ENCODE measurements around the gene NT5DC1. TPM values are rescaled to one million over a fixed set of nuclear protein-coding genes. Genes with fewer than 3 reads are reported as not detected.
A peak's percentile ranks its signal among the peaks of the same experiment; 100 is the strongest.

The NT5DC1 gene
- total and polyA plus RNA-seq, 10 of the 15 experiments (the other 5 are each of a cell fraction or from before 2014, with no cell fraction given): 40.8 to 140 (median 66.8) TPM

DNA sequence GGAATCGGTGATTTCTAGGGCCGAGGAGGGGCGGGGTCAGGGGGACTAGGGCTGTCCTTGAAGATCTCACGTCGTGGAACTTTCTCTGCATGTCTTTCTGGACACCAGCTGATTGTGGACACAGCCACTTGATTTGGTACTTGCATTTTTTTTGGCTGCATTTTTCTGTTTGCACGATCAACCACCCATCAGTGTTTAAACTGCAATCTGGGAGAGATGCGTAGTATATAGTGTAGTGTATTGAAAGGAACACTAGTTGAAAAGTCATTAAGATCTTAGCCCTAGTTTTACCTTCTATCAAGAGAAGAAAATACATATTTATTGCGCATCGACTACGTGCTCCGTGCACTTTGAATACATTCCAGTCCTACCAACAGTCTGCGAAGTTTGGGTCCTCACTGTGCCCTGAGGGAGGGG is 657 bp downstream of the NT5DC1 start (continued):
- TF ChIP-seq, protein P1, sequence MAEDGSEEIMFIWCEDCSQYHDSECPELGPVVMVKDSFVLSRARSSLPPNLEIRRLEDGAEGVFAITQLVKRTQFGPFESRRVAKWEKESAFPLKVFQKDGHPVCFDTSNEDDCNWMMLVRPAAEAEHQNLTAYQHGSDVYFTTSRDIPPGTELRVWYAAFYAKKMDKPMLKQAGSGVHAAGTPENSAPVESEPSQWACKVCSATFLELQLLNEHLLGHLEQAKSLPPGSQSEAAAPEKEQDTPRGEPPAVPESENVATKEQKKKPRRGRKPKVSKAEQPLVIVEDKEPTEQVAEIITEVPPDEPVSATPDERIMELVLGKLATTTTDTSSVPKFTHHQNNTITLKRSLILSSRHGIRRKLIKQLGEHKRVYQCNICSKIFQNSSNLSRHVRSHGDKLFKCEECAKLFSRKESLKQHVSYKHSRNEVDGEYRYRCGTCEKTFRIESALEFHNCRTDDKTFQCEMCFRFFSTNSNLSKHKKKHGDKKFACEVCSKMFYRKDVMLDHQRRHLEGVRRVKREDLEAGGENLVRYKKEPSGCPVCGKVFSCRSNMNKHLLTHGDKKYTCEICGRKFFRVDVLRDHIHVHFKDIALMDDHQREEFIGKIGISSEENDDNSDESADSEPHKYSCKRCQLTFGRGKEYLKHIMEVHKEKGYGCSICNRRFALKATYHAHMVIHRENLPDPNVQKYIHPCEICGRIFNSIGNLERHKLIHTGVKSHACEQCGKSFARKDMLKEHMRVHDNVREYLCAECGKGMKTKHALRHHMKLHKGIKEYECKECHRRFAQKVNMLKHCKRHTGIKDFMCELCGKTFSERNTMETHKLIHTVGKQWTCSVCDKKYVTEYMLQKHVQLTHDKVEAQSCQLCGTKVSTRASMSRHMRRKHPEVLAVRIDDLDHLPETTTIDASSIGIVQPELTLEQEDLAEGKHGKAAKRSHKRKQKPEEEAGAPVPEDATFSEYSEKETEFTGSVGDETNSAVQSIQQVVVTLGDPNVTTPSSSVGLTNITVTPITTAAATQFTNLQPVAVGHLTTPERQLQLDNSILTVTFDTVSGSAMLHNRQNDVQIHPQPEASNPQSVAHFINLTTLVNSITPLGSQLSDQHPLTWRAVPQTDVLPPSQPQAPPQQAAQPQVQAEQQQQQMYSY (CRISPR knock-in tag; IDR thresholded peaks at IDR 0.05): no peak
- TF ChIP-seq, protein P2, sequence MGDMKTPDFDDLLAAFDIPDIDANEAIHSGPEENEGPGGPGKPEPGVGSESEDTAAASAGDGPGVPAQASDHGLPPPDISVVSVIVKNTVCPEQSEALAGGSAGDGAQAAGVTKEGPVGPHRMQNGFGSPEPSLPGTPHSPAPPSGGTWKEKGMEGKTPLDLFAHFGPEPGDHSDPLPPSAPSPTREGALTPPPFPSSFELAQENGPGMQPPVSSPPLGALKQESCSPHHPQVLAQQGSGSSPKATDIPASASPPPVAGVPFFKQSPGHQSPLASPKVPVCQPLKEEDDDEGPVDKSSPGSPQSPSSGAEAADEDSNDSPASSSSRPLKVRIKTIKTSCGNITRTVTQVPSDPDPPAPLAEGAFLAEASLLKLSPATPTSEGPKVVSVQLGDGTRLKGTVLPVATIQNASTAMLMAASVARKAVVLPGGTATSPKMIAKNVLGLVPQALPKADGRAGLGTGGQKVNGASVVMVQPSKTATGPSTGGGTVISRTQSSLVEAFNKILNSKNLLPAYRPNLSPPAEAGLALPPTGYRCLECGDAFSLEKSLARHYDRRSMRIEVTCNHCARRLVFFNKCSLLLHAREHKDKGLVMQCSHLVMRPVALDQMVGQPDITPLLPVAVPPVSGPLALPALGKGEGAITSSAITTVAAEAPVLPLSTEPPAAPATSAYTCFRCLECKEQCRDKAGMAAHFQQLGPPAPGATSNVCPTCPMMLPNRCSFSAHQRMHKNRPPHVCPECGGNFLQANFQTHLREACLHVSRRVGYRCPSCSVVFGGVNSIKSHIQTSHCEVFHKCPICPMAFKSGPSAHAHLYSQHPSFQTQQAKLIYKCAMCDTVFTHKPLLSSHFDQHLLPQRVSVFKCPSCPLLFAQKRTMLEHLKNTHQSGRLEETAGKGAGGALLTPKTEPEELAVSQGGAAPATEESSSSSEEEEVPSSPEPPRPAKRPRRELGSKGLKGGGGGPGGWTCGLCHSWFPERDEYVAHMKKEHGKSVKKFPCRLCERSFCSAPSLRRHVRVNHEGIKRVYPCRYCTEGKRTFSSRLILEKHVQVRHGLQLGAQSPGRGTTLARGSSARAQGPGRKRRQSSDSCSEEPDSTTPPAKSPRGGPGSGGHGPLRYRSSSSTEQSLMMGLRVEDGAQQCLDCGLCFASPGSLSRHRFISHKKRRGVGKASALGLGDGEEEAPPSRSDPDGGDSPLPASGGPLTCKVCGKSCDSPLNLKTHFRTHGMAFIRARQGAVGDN (IDR thresholded peaks at IDR 0.05): no peak
- TF ChIP-seq, protein P3, sequence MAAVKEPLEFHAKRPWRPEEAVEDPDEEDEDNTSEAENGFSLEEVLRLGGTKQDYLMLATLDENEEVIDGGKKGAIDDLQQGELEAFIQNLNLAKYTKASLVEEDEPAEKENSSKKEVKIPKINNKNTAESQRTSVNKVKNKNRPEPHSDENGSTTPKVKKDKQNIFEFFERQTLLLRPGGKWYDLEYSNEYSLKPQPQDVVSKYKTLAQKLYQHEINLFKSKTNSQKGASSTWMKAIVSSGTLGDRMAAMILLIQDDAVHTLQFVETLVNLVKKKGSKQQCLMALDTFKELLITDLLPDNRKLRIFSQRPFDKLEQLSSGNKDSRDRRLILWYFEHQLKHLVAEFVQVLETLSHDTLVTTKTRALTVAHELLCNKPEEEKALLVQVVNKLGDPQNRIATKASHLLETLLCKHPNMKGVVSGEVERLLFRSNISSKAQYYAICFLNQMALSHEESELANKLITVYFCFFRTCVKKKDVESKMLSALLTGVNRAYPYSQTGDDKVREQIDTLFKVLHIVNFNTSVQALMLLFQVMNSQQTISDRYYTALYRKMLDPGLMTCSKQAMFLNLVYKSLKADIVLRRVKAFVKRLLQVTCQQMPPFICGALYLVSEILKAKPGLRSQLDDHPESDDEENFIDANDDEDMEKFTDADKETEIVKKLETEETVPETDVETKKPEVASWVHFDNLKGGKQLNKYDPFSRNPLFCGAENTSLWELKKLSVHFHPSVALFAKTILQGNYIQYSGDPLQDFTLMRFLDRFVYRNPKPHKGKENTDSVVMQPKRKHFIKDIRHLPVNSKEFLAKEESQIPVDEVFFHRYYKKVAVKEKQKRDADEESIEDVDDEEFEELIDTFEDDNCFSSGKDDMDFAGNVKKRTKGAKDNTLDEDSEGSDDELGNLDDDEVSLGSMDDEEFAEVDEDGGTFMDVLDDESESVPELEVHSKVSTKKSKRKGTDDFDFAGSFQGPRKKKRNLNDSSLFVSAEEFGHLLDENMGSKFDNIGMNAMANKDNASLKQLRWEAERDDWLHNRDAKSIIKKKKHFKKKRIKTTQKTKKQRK (IDR thresholded peaks at IDR 0.05; ENCODE audit: low read depth, low read length): no peak
- TF ChIP-seq, protein P4, sequence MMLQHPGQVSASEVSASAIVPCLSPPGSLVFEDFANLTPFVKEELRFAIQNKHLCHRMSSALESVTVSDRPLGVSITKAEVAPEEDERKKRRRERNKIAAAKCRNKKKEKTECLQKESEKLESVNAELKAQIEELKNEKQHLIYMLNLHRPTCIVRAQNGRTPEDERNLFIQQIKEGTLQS (IDR thresholded peaks at IDR 0.05; ENCODE audit: borderline replicate concordance, extremely low read depth, low read depth, low read length): no peak
- TF ChIP-seq POU2F2 (IDR thresholded peaks at IDR 0.05; ENCODE audit: borderline replicate concordance, low read depth, low read length): no peak
- TF ChIP-seq, protein P5, sequence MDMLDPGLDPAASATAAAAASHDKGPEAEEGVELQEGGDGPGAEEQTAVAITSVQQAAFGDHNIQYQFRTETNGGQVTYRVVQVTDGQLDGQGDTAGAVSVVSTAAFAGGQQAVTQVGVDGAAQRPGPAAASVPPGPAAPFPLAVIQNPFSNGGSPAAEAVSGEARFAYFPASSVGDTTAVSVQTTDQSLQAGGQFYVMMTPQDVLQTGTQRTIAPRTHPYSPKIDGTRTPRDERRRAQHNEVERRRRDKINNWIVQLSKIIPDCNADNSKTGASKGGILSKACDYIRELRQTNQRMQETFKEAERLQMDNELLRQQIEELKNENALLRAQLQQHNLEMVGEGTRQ (IDR thresholded peaks at IDR 0.05; ENCODE audit: borderline replicate concordance, low read depth, low read length): no peak
- 0 out of 2 replicates have a peak, but pooled peaks have one; percentile 60 for TF ChIP-seq SIN3A (IDR thresholded peaks at IDR 0.05; ENCODE audit: low read depth, low read length)
- TF ChIP-seq BMI1 (IDR thresholded peaks at IDR 0.05; ENCODE audit: borderline replicate concordance): no peak
- TF ChIP-seq, protein P6, sequence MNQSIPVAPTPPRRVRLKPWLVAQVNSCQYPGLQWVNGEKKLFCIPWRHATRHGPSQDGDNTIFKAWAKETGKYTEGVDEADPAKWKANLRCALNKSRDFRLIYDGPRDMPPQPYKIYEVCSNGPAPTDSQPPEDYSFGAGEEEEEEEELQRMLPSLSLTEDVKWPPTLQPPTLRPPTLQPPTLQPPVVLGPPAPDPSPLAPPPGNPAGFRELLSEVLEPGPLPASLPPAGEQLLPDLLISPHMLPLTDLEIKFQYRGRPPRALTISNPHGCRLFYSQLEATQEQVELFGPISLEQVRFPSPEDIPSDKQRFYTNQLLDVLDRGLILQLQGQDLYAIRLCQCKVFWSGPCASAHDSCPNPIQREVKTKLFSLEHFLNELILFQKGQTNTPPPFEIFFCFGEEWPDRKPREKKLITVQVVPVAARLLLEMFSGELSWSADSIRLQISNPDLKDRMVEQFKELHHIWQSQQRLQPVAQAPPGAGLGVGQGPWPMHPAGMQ (IDR thresholded peaks at IDR 0.05; ENCODE audit: borderline replicate concordance): no peak
- TF ChIP-seq, protein P7, sequence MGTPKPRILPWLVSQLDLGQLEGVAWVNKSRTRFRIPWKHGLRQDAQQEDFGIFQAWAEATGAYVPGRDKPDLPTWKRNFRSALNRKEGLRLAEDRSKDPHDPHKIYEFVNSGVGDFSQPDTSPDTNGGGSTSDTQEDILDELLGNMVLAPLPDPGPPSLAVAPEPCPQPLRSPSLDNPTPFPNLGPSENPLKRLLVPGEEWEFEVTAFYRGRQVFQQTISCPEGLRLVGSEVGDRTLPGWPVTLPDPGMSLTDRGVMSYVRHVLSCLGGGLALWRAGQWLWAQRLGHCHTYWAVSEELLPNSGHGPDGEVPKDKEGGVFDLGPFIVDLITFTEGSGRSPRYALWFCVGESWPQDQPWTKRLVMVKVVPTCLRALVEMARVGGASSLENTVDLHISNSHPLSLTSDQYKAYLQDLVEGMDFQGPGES (IDR thresholded peaks at IDR 0.05): no peak
- no peak for TF ChIP-seq RFX5 (IDR thresholded peaks at IDR 0.05; ENCODE audit: low read depth, low read length)
- no peak for TF ChIP-seq TCF12 (IDR thresholded peaks at IDR 0.05; ENCODE audit: low read depth, low read length)

All from GM12878 (cell line).